Lower leg skin (tissue), 4 donors: ENCODE results near the gene SHTN1. TPM values are rescaled to one million over a fixed set of nuclear protein-coding genes. Genes with fewer than 3 reads are reported as not detected.

ENCODE experiments used
- DNase-seq, 2 donors: peaks; one replicate each; pipeline ENCODE4 v3.0.0-alpha.2; 2019; ENCODE audit warnings: low spot score in 2 of 2
- H3K4me3 ChIP-seq: fragments of 200-600 bp; sonication (generic); 2 replicates; pipeline ENCODE4 v1.5.1; 2017; ENCODE audit warnings: mild to moderate bottlenecking, low read depth; ENCODE audit not compliant: poor library complexity, severe bottlenecking
- CTCF ChIP-seq, 3 donors: fragments of 450-650 bp; IDR thresholded peaks; one replicate each; pipeline ENCODE4 v1.5.1; 2016; ENCODE audit warnings: antibody characterized with exemption in 3 of 3, mild to moderate bottlenecking in 3 of 3, moderate library complexity in 2 of 3
- POLR2A ChIP-seq, 2 donors: fragments of 450-650 bp; IDR thresholded peaks; one replicate each; pipeline ENCODE4 v1.6.1; 2016 to 2017; ENCODE audit warnings: antibody characterized with exemption in 2 of 2, mild to moderate bottlenecking in 1 of 2, moderate library complexity in 1 of 2
- WGBS, 2 donors: methylation state at CpG; one replicate each; pipeline ENCODE4 v1.1.5; 2018; 5-methylcytosine and 5-hydroxymethylcytosine counted together
- intact Hi-C: fragments of 100-400 bp; cut with DNase I; formaldehyde crosslinking; loops from one replicate; pipeline ENCODE4 v1.15.0; 2023; ENCODE audit warnings: low total_unique reads
- total RNA-seq, 4 donors: library from RNA; depleted of rRNA; stranded (reverse); fragments of >200 nt; gene quantifications; one replicate each; pipeline ENCODE4 v1.1.0, GENCODE V29; 2016

SHTN1 gene
- total RNA-seq, 4 donors from 2014 or later: 13.7 to 23.1 (median 16.8) TPM

- TF ChIP-seq POLR2A (IDR thresholded peaks at IDR 0.05): no peak
- TF ChIP-seq CTCF (IDR thresholded peaks at IDR 0.05): no peak
- no peak overlapping the region for H3K4me3 ChIP-seq
- 69 to 81% methylated on average over 5 of the region's 5 CpGs for WGBS, 2 donors
- no peak for DNase-seq
- intact Hi-C loops: no loop called here
These were observed 44.8 kb downstream of the SHTN1 start for GRCh38 chr10:116960066-116960776.

- 56 to 62% methylated on average over 1 of the region's 1 CpG for WGBS, 2 donors
- no peak for TF ChIP-seq CTCF (IDR thresholded peaks at IDR 0.05)
- no peak for TF ChIP-seq POLR2A (IDR thresholded peaks at IDR 0.05)
- no peak for DNase-seq
- intact Hi-C loops: no loop called here
- H3K4me3 ChIP-seq: no peak overlapping the region
These were observed 52.3 kb downstream of the SHTN1 start for GRCh38 chr10:116952729-116953128.

GRCh38 chr10:116948530-116948870 is 56.5 kb downstream of the SHTN1 start:
- H3K4me3 ChIP-seq: no peak overlapping the region
- intact Hi-C loops: no loop called here
- no peak for DNase-seq
- no peak for TF ChIP-seq CTCF (IDR thresholded peaks at IDR 0.05)
- no peak for TF ChIP-seq POLR2A (IDR thresholded peaks at IDR 0.05)
- WGBS, 2 donors: 88 to 90% methylated on average over 1 of the region's 1 CpG

GRCh38 chr10:116947841-116948529 is 57.0 kb downstream of the SHTN1 start:
- no peak for DNase-seq
- H3K4me3 ChIP-seq: no peak overlapping the region
- WGBS, 2 donors: 61 to 63% methylated on average over 2 of the region's 2 CpGs
- TF ChIP-seq CTCF (IDR thresholded peaks at IDR 0.05) (no peak), POLR2A (IDR thresholded peaks at IDR 0.05) (no peak)
- intact Hi-C loops: no loop called here

GRCh38 chr10:116944911-116945310 is 60.1 kb downstream of the SHTN1 start:
- WGBS, 2 donors: 96 to 98% methylated on average over 2 of the region's 2 CpGs
- intact Hi-C loops: no loop called here
- TF ChIP-seq POLR2A (IDR thresholded peaks at IDR 0.05): no peak
- H3K4me3 ChIP-seq: no peak overlapping the region
- DNase-seq: no peak

- 92 to 94% methylated on average over 6 of the region's 6 CpGs for WGBS, 2 donors
- TF ChIP-seq POLR2A (IDR thresholded peaks at IDR 0.05): no peak
- TF ChIP-seq CTCF (IDR thresholded peaks at IDR 0.05): no peak
- intact Hi-C loops: no loop called here
- no peak for DNase-seq
- H3K4me3 ChIP-seq: no peak overlapping the region
These were observed 73.2 kb downstream of the SHTN1 start for GRCh38 chr10:116931806-116932205.
